ENCODE data around the gene PTGR2.

- TF ChIP-seq POLR2AphosphoS5 (IDR thresholded peaks at IDR 0.05; ENCODE audit: low read depth, low read length) = no peak
- TF ChIP-seq REST (IDR thresholded peaks at IDR 0.05; ENCODE audit: insufficient read depth in 1 of 2, low read depth in 2 of 2, low read length in 2 of 2) = no peak
- TF ChIP-seq SIN3A (IDR thresholded peaks at IDR 0.05; ENCODE audit: borderline replicate concordance, insufficient read depth, low read length) = no peak
These were observed 37.7 kb downstream of the PTGR2 start for GRCh38 chr14:73889376-73889775.

Measured in PFSK-1 (cell line).